Measurements from ENCODE around the gene LAMB3. TPM values are rescaled to one million over a fixed set of nuclear protein-coding genes. Genes with fewer than 3 reads are reported as not detected.

LAMB3 gene
- total RNA-seq, 2 donors from 2014 or later = 43.7 to 92.8 TPM

DNA sequence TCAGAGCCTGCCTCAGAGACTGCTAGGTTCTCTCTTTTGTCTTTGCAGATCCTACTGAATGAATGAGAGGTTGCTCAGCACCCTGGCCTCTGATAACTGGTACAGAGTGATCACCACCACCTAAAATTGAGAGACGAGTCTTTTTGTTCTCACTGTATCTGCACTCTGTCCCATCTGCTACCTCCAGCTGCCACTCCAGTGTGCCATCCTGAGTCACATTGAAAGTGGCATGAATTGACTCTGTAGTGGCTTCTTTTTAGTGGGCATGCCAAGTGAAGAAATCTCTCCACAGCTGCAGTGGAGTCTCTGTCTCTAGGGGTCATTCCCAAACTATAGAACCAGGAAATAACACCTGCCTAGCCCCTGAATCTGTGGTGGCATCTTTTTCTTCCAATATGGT is 54.0 kb downstream of the LAMB3 start:
- intact Hi-C loops (cut with DNase I) = no loop called here
- no peak overlapping the region for H3K4me3 ChIP-seq
- no peak for DNase-seq (ENCODE audit: low spot score)
- no peak overlapping the region for H3K27ac ChIP-seq
- no peaks in the 10 kb centered on the region for H3K27me3 ChIP-seq (replicated peaks; ENCODE audit: insufficient read depth)
- H3K36me3 ChIP-seq = no peaks in the 10 kb centered on the region
- H3K4me1 ChIP-seq (replicated peaks) = no peaks in the 10 kb centered on the region
- H3K9me3 ChIP-seq = no peaks in the 10 kb centered on the region
- WGBS = 82% methylated on average over 1 of the region's 1 CpG
- TF ChIP-seq CTCF (IDR thresholded peaks at IDR 0.05) (no peak), POLR2AphosphoS5 (IDR thresholded peaks at IDR 0.05) (no peak), POLR2A (IDR thresholded peaks at IDR 0.05) (no peak)

DNA sequence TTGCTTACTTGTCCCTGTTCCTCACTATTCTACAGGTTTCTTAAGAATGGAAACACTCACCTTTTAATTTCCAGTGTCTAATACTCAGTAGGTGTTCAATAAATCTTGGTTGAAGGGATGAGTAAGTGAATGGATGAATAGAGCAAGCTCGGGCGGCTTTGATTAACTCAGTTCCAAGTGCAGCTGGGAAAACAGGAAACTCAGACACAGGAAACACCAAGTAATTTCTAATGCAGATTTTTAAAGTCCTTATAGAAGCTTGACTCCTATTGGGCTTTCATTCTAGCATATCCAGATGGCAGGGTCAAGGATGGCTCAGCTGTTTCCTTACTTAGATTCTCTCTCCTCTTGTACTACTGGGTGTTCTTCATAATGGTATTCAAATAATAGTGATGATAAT is 54.7 kb downstream of the LAMB3 start:
- no peak overlapping the region for H3K27ac ChIP-seq
- no peaks in the 10 kb centered on the region for H3K4me1 ChIP-seq (replicated peaks)
- 87% methylated on average over 2 of the region's 2 CpGs for WGBS
- intact Hi-C loops (cut with DNase I) = no loop called here
- H3K9me3 ChIP-seq = no peaks in the 10 kb centered on the region
- no peaks in the 10 kb centered on the region for H3K27me3 ChIP-seq (replicated peaks; ENCODE audit: insufficient read depth)
- no peak for DNase-seq (ENCODE audit: low spot score)
- H3K36me3 ChIP-seq = no peaks in the 10 kb centered on the region
- TF ChIP-seq POLR2A (IDR thresholded peaks at IDR 0.05) (no peak), CTCF (IDR thresholded peaks at IDR 0.05) (no peak)
- H3K4me3 ChIP-seq = no peak overlapping the region

- no peak overlapping the region for H3K4me3 ChIP-seq
- no peaks in the 10 kb centered on the region for H3K9me3 ChIP-seq
- no peak for TF ChIP-seq POLR2A (IDR thresholded peaks at IDR 0.05)
- TF ChIP-seq CTCF (IDR thresholded peaks at IDR 0.05) = no peak
- no peak for TF ChIP-seq POLR2AphosphoS5 (IDR thresholded peaks at IDR 0.05)
- H3K4me1 ChIP-seq (replicated peaks) = no peaks in the 10 kb centered on the region
- no peak for DNase-seq (ENCODE audit: low spot score)
- H3K36me3 ChIP-seq = no peaks in the 10 kb centered on the region
- WGBS = 84% methylated on average over 10 of the region's 10 CpGs
- no peaks in the 10 kb centered on the region for H3K27me3 ChIP-seq (replicated peaks; ENCODE audit: insufficient read depth)
- H3K27ac ChIP-seq = no peak overlapping the region
- intact Hi-C loops (cut with DNase I) = no loop called here
Observed at GRCh38 chr1:209595599-209596285, 56.5 kb downstream of the LAMB3 start.

- Histone ChIP-seq H3K4me1 (replicated peaks) (no peaks in the 10 kb centered on the region), H3K4me3 (no peak overlapping the region), H3K36me3 (no peaks in the 10 kb centered on the region), H3K9me3 (no peaks in the 10 kb centered on the region), H3K27me3 (replicated peaks; ENCODE audit: insufficient read depth) (no peaks in the 10 kb centered on the region), H3K27ac (no peak overlapping the region)
- TF ChIP-seq POLR2AphosphoS5 (IDR thresholded peaks at IDR 0.05) (no peak), POLR2A (IDR thresholded peaks at IDR 0.05) (no peak), CTCF (IDR thresholded peaks at IDR 0.05) (no peak)
- intact Hi-C loops (cut with DNase I) = no loop called here
- 70% methylated on average over 9 of the region's 9 CpGs for WGBS
- DNase-seq (ENCODE audit: low spot score) = no peak
Observed at GRCh38 chr1:209595028-209595427, 57.2 kb downstream of the LAMB3 start.

GRCh38 chr1:209594440-209594839 is 57.8 kb downstream of the LAMB3 start:
- Histone ChIP-seq H3K27ac (no peak overlapping the region), H3K9me3 (no peaks in the 10 kb centered on the region), H3K4me1 (replicated peaks) (no peaks in the 10 kb centered on the region), H3K27me3 (replicated peaks; ENCODE audit: insufficient read depth) (no peaks in the 10 kb centered on the region), H3K4me3 (no peak overlapping the region), H3K36me3 (no peaks in the 10 kb centered on the region)
- 36% methylated on average over 1 of the region's 1 CpG for WGBS
- intact Hi-C loops (cut with DNase I) = no loop called here
- DNase-seq (ENCODE audit: low spot score) = no peak
- no peak for TF ChIP-seq POLR2AphosphoS5 (IDR thresholded peaks at IDR 0.05)
- no peak for TF ChIP-seq POLR2A (IDR thresholded peaks at IDR 0.05)
- TF ChIP-seq CTCF (IDR thresholded peaks at IDR 0.05) = no peak
